Uterus (tissue), 2 donors: ENCODE measurements around the gene GGTA1.

Source experiments
- CTCF ChIP-seq, 4 experiments: fragments of 200-600 bp in 2 of 4; fragments of 450-650 bp in 2 of 4; sonication (generic) in 2 of 4; IDR thresholded peaks; one replicate each; pipeline ENCODE4 v1.5.1; 2016 to 2019; ENCODE audit warnings: antibody characterized with exemption in 4 of 4, mild to moderate bottlenecking in 2 of 4, moderate library complexity in 1 of 4
- POLR2A ChIP-seq, 2 donors: fragments of 450-650 bp; IDR thresholded peaks; one replicate each; pipeline ENCODE4 v1.6.1; 2016; ENCODE audit warnings: antibody characterized with exemption in 2 of 2, mild to moderate bottlenecking in 1 of 2, moderate library complexity in 1 of 2

- TF ChIP-seq CTCF (IDR thresholded peaks at IDR 0.05), result no peak
- TF ChIP-seq POLR2A (IDR thresholded peaks at IDR 0.05), result no peak
Observed at GRCh38 chr9:121485623-121486022, 14.0 kb downstream of the GGTA1 start.
